HepG2 (cell line): ENCODE data around the gene DTNB. TPM values are rescaled to one million over a fixed set of nuclear protein-coding genes. Genes with fewer than 3 reads are reported as not detected.

Source experiments
- ATAC-seq: fragments of 200-7000 bp; cut with Tn5 transposase; 3 replicates; pipeline ENCODE4 v1.9.1; 2020; ENCODE audit warnings: mild to moderate bottlenecking, moderate library complexity
- BruUV-seq: library from RNA; stranded (reverse); fragments of 400-500 nt; replicated peaks from 2 replicates; lab custom pipeline; 2021; lab: Mats Ljungman, UMichigan
- CTCF ChIA-PET: fragments of 300-600 bp; formaldehyde crosslinking; extraction: SDS; loops from one replicate; lab custom pipeline; 2021; ENCODE audit warnings: low total read pairs, inconsistent platforms, low intra/inter-chr PET ratio; lab: Yijun Ruan, JAX
- POLR2A ChIA-PET: fragments of 350-600 bp; sonication (Branson Sonifier 250); formaldehyde crosslinking; loops from one replicate; lab custom pipeline; 2020; ENCODE audit warnings: antibody characterized with exemption, inconsistent platforms; lab: Yijun Ruan, JAX
- DNase-seq: peaks from one replicate; pipeline ENCODE4 v3.0.0-alpha.2; 2015; ENCODE audit warnings: low spot score
- FAIRE-seq: peaks from 3 replicates; lab custom pipeline; 2011; peaks lifted over from hg19 to GRCh38; lab: Jason Lieb, UNC
- H2AFZ ChIP-seq: one replicate; pipeline ENCODE4 v1.6.1; 2011; ENCODE audit warnings: low read length, inconsistent platforms
- H3K27ac ChIP-seq: fragments of 300-600 bp; 3 replicates; pipeline ENCODE4 v1.8.0; 2011; ENCODE audit warnings: mixed run types, mild to moderate bottlenecking, mixed read lengths, low read length, inconsistent platforms; ENCODE audit not compliant: insufficient read depth; ENCODE audit errors: extremely low read length
- H3K27me3 ChIP-seq, 2 experiments: fragments of 200-600 bp in 1 of 2; 2 replicates in 1 of 2; 3 replicates in 1 of 2; pipeline versions ENCODE4 v1.6.0 to v1.8.0; 2011; ENCODE audit warnings: low read length in 2 of 2, mild to moderate bottlenecking in 2 of 2, moderate library complexity in 2 of 2, inconsistent platforms in 1 of 2; ENCODE audit not compliant: insufficient read depth in 2 of 2, control insufficient read depth in 1 of 2
- H3K36me3 ChIP-seq, 2 experiments: fragments of 200-600 bp in 1 of 2; replicated peaks in 1 of 2; 2 replicates in 1 of 2; 3 replicates in 1 of 2; pipeline versions ENCODE4 v1.5.1 to v1.8.0; 2011; ENCODE audit warnings: low read length in 2 of 2, inconsistent platforms in 1 of 2; ENCODE audit not compliant: insufficient read depth in 2 of 2, control insufficient read depth in 1 of 2
- H3K4me1 ChIP-seq: 2 replicates; pipeline ENCODE4 v1.5.1; 2012; ENCODE audit warnings: low read length, inconsistent platforms; ENCODE audit not compliant: insufficient read depth
- H3K4me2 ChIP-seq: 2 replicates; pipeline ENCODE4 v1.6.0; 2011; ENCODE audit warnings: low read depth, low read length, inconsistent platforms
- H3K4me3 ChIP-seq, 3 experiments: fragments of 200-600 bp in 1 of 3; sonication (generic), shearing (Covaris generic) in 1 of 3; replicated peaks in 1 of 3; 2 replicates each; pipeline ENCODE4 v1.5.1; 2011 to 2016; ENCODE audit warnings: low read length in 3 of 3, inconsistent platforms in 2 of 3, low read depth in 2 of 3, mild to moderate bottlenecking in 2 of 3, control low read depth in 1 of 3, mixed read lengths in 1 of 3; ENCODE audit not compliant: insufficient read depth in 1 of 3
- H3K79me2 ChIP-seq: one replicate; pipeline ENCODE4 v1.6.1; 2011; ENCODE audit warnings: low read length, inconsistent platforms; ENCODE audit not compliant: insufficient read depth
- H3K9ac ChIP-seq: 2 replicates; pipeline ENCODE4 v1.6.0; 2011; ENCODE audit warnings: mild to moderate bottlenecking, low read depth, low read length, inconsistent platforms; ENCODE audit not compliant: insufficient read depth
- H3K9me3 ChIP-seq: 2 replicates; pipeline ENCODE4 v1.5.1; 2012; ENCODE audit warnings: mild to moderate bottlenecking, low read length
- H4K20me1 ChIP-seq: 2 replicates; pipeline ENCODE4 v1.6.0; 2011; ENCODE audit warnings: inconsistent platforms, mild to moderate bottlenecking, low read length, moderate library complexity; ENCODE audit not compliant: insufficient read depth
- RXRA ChIP-seq: sonication (generic); formaldehyde crosslinking; IDR thresholded peaks from 2 replicates; pipeline ENCODE4 v1.5.1; 2020; ENCODE audit warnings: missing genetic modification reagents
- ZBTB40 ChIP-seq, 2 experiments: fragments of 450-650 bp in 1 of 2; sonication (generic) in 1 of 2; formaldehyde crosslinking in 1 of 2; IDR thresholded peaks; 2 replicates each; pipeline versions ENCODE4 v1.6.1 to v1.8.0; 2016 to 2022; ENCODE audit warnings: antibody characterized with exemption in 1 of 2, mild to moderate bottlenecking in 1 of 2, missing genetic modification reagents in 1 of 2
- ZNF343 ChIP-seq: sonication (generic); formaldehyde crosslinking; IDR thresholded peaks from 2 replicates; pipeline ENCODE4 v1.4.0; 2020; ENCODE audit warnings: mild to moderate bottlenecking, missing genetic modification reagents
- WGBS: methylation state at CpG from one replicate; pipeline ENCODE4 v1.1.6; 2017; ENCODE audit warnings: low lambda C conversion rate; 5-methylcytosine and 5-hydroxymethylcytosine counted together
- in situ Hi-C: cut with HindIII; loops from 2 replicates; pipeline ENCODE4 v1.10.0; 2017; ENCODE audit warnings: low pct_unique_long_range_greater_than_20kb; ENCODE audit not compliant: extremely low pct_ligation_motif_present
- intact Hi-C: fragments of 100-400 bp; cut with micrococcal nuclease; formaldehyde crosslinking; loops from one replicate; pipeline ENCODE4 v1.10.0; 2022; ENCODE audit not compliant: unreplicated experiment
- polyA plus RNA-seq, 8 experiments: library from polyadenylated mRNA; depleted of rRNA in 3 of 8; stranded (reverse) in 7 of 8; unstranded in 1 of 8; fragments of >200 nt; fragmentation: Illumina TruSeq in 4 of 8; extraction: Trizol in 4 of 8; gene quantifications; 2 replicates each; pipeline versions ENCODE4 v1.2.1 to v1.2.3, GENCODE V29; 2011 to 2016; ENCODE audit warnings: low read depth in 4 of 8, missing spikeins in 1 of 8, mixed read lengths in 1 of 8; ENCODE audit not compliant: insufficient read depth in 1 of 8
- total RNA-seq, 5 experiments: library from RNA; depleted of rRNA; stranded (reverse); fragments of >200 nt; fragmentation: Illumina TruSeq; extraction: Trizol; gene quantifications; 2 replicates each; pipeline ENCODE4 v1.2.3, GENCODE V29; 2016; ENCODE audit warnings: low read depth in 1 of 5

Gene DTNB
- total and polyA plus RNA-seq, 2 of the 13 experiments (the other 11 are each of a cell fraction or from before 2014, with no cell fraction given): 14.4 to 23.9 TPM

- Histone ChIP-seq H3K9ac (no peak overlapping the region), H4K20me1 (no peaks in the 10 kb centered on the region), H3K4me2 (no peak overlapping the region), H3K36me3 (no peaks in the 10 kb centered on the region), H3K9me3 (no peaks in the 10 kb centered on the region), H3K27ac (no peak overlapping the region), H2AFZ (no peak overlapping the region), H3K79me2 (no peaks in the 10 kb centered on the region), H3K4me3 (no peak overlapping the region), H3K27me3 (no peaks in the 10 kb centered on the region), H3K4me1 (no peaks in the 10 kb centered on the region)
- in situ Hi-C loops: no loop called here
- no peak for DNase-seq
- ChIA-PET POLR2A (no interaction called here), CTCF (no interaction called here)
- BruUV-seq: no TSS peak
- 95% methylated on average over 3 of the region's 3 CpGs for WGBS
- no peak for FAIRE-seq
- TF ChIP-seq ZBTB40 (IDR thresholded peaks at IDR 0.05): no peak
- TF ChIP-seq ZBTB40 (CRISPR knock-in tag; IDR thresholded peaks at IDR 0.05): peak; percentile 75
- no peak for TF ChIP-seq RXRA (CRISPR knock-in tag)
- no peak for TF ChIP-seq ZNF343 (CRISPR knock-in tag)
- intact Hi-C loops: no loop called here
- ATAC-seq: no peak
Observed at GRCh38 chr2:25467743-25468142, 205.6 kb downstream of the DTNB start.
